Neural cell (in vitro differentiated cells): Measurements from ENCODE around the gene NCAPH2. TPM values are rescaled to one million over a fixed set of nuclear protein-coding genes. Genes with fewer than 3 reads are reported as not detected.

ENCODE experiments used
- H2AFZ ChIP-seq: fragments of 200-600, 300-800 bp; sonication (generic), shearing (Covaris generic); 2 replicates; pipeline ENCODE4 v1.6.0; 2014; ENCODE audit warnings: low read depth, mild to moderate bottlenecking, antibody characterized with exemption, low read length, moderate library complexity
- H3F3A ChIP-seq: fragments of 200-600 bp; shearing (Covaris generic); 2 replicates; pipeline ENCODE4 v1.6.1; 2016; ENCODE audit warnings: mild to moderate bottlenecking, moderate library complexity, mixed read lengths, antibody characterized with exemption, low read length; ENCODE audit not compliant: insufficient read depth, poor library complexity, severe bottlenecking
- H3K27ac ChIP-seq: fragments of 200-600, 300-800 bp; sonication (generic), shearing (Covaris generic); 2 replicates; pipeline ENCODE4 v1.5.1; 2014; ENCODE audit warnings: mild to moderate bottlenecking, low read length, moderate library complexity
- H3K27me3 ChIP-seq: fragments of 300-800, 200-600 bp; sonication (generic), shearing (Covaris generic); 2 replicates; pipeline ENCODE4 v1.6.0; 2014; ENCODE audit warnings: mild to moderate bottlenecking, low read depth, low read length, moderate library complexity; ENCODE audit not compliant: insufficient read depth
- H3K36me3 ChIP-seq: fragments of 300-800, 200-600 bp; sonication (generic), shearing (Covaris generic); 2 replicates; pipeline ENCODE4 v1.5.1; 2014; ENCODE audit warnings: mild to moderate bottlenecking, antibody characterized with exemption, low read length, moderate library complexity; ENCODE audit not compliant: insufficient read depth
- H3K4me2 ChIP-seq: fragments of 300-800, 200-600 bp; sonication (generic), shearing (Covaris generic); 2 replicates; pipeline ENCODE4 v1.6.0; 2014; ENCODE audit warnings: mild to moderate bottlenecking, low read length
- H3K4me3 ChIP-seq: fragments of 300-800, 200-600 bp; sonication (generic), shearing (Covaris generic); 2 replicates; pipeline ENCODE4 v1.5.1; 2014; ENCODE audit warnings: mild to moderate bottlenecking, low read length, moderate library complexity
- H3K79me2 ChIP-seq: fragments of 200-600 bp; shearing (Covaris generic); replicated peaks from 2 replicates; pipeline ENCODE4 v1.6.0; 2014; ENCODE audit warnings: mild to moderate bottlenecking, low read length, moderate library complexity; ENCODE audit not compliant: insufficient read depth
- H3K9ac ChIP-seq: fragments of 300-800, 200-600 bp; sonication (generic), shearing (Covaris generic); 2 replicates; pipeline ENCODE4 v1.6.1; 2016; ENCODE audit warnings: mild to moderate bottlenecking, low read length, mixed read lengths
- H3K9me2 ChIP-seq: fragments of 200-600 bp; shearing (Covaris generic); 2 replicates; pipeline ENCODE4 v1.6.1; 2016; ENCODE audit warnings: mild to moderate bottlenecking, low read length, mixed read lengths; ENCODE audit not compliant: insufficient read depth
- H3K9me3 ChIP-seq: fragments of 200-600, 300-800 bp; sonication (generic), shearing (Covaris generic); 2 replicates; pipeline ENCODE4 v1.6.1; 2016; ENCODE audit warnings: mild to moderate bottlenecking, mixed run types, low read length, moderate library complexity, mixed read lengths
- H4K20me1 ChIP-seq: fragments of 200-600 bp; shearing (Covaris generic); 2 replicates; pipeline ENCODE4 v1.6.1; 2016; ENCODE audit warnings: mild to moderate bottlenecking, mixed run types; ENCODE audit not compliant: insufficient read depth
- CTCF ChIP-seq: fragments of 450-650 bp; IDR thresholded peaks from 2 replicates; pipeline ENCODE4 v1.5.1; 2014; ENCODE audit warnings: antibody characterized with exemption, mild to moderate bottlenecking, moderate library complexity; ENCODE audit not compliant: poor library complexity, severe bottlenecking
- EP300 ChIP-seq: fragments of 450-650 bp; conservative IDR thresholded peaks from 2 replicates; pipeline ENCODE4 v1.6.1; 2014; ENCODE audit warnings: antibody characterized with exemption, mild to moderate bottlenecking, moderate library complexity; ENCODE audit not compliant: poor library complexity, severe bottlenecking
- EZH2 ChIP-seq: fragments of 200-600, 300-800 bp; shearing (Covaris generic), sonication (generic); IDR thresholded peaks from 2 replicates; pipeline ENCODE4 v1.6.1; 2014; ENCODE audit warnings: antibody characterized with exemption, low read length, borderline replicate concordance, mild to moderate bottlenecking; ENCODE audit not compliant: insufficient read depth, poor library complexity, severe bottlenecking
- MXI1 ChIP-seq: fragments of 450-650 bp; conservative IDR thresholded peaks from 2 replicates; pipeline ENCODE4 v1.6.1; 2014; ENCODE audit warnings: antibody characterized with exemption, mild to moderate bottlenecking; ENCODE audit not compliant: poor library complexity, severe bottlenecking
- POLR2AphosphoS5 ChIP-seq: IDR thresholded peaks from 2 replicates; pipeline ENCODE4 v1.6.1; 2012
- RAD21 ChIP-seq: fragments of 450-650 bp; conservative IDR thresholded peaks from 2 replicates; pipeline ENCODE4 v1.6.1; 2014; ENCODE audit warnings: antibody characterized with exemption, mild to moderate bottlenecking, moderate library complexity
- SMC3 ChIP-seq: fragments of 450-650 bp; conservative IDR thresholded peaks from 2 replicates; pipeline ENCODE4 v1.6.1; 2014; ENCODE audit warnings: antibody characterized with exemption, mild to moderate bottlenecking, moderate library complexity; ENCODE audit not compliant: poor library complexity
- TAF1 ChIP-seq: IDR thresholded peaks from 2 replicates; pipeline ENCODE4 v1.6.1; 2012; ENCODE audit warnings: low read depth
- polyA plus RNA-seq: library from polyadenylated mRNA; depleted of rRNA; stranded (reverse); fragments of >200 nt; gene quantifications from 2 replicates; pipeline ENCODE4 v1.2.3, GENCODE V29; 2014
- TF ChIP-seq, protein P1 (sequence below): IDR thresholded peaks from 2 replicates; pipeline ENCODE4 v1.6.1; 2012; ENCODE audit warnings: borderline replicate concordance

NCAPH2 gene
- polyA plus RNA-seq, 1 donor from 2014 or later = 81.1 TPM

- Histone ChIP-seq H3K27ac (no peak overlapping the region), H3K36me3 (no peaks in the 10 kb centered on the region), H2AFZ (no peak overlapping the region), H3K4me2 (no peak overlapping the region), H3F3A (no peaks in the 10 kb centered on the region), H3K9me2 (no peaks in the 10 kb centered on the region), H3K27me3 (no peaks in the 10 kb centered on the region), H3K9ac (no peak overlapping the region), H3K9me3 (no peaks in the 10 kb centered on the region), H3K79me2 (peaks cover 4% of the 10 kb centered on the region), H4K20me1 (peaks cover 15% of the 10 kb centered on the region), H3K4me3 (no peak overlapping the region)
- TF ChIP-seq EZH2 = no peak
- no peak for TF ChIP-seq RAD21
- TF ChIP-seq MXI1 = no peak
- no peak for TF ChIP-seq TAF1
- TF ChIP-seq SMC3 = no peak
- no peak for TF ChIP-seq EP300
- no peak for TF ChIP-seq CTCF
- TF ChIP-seq, protein P1, sequence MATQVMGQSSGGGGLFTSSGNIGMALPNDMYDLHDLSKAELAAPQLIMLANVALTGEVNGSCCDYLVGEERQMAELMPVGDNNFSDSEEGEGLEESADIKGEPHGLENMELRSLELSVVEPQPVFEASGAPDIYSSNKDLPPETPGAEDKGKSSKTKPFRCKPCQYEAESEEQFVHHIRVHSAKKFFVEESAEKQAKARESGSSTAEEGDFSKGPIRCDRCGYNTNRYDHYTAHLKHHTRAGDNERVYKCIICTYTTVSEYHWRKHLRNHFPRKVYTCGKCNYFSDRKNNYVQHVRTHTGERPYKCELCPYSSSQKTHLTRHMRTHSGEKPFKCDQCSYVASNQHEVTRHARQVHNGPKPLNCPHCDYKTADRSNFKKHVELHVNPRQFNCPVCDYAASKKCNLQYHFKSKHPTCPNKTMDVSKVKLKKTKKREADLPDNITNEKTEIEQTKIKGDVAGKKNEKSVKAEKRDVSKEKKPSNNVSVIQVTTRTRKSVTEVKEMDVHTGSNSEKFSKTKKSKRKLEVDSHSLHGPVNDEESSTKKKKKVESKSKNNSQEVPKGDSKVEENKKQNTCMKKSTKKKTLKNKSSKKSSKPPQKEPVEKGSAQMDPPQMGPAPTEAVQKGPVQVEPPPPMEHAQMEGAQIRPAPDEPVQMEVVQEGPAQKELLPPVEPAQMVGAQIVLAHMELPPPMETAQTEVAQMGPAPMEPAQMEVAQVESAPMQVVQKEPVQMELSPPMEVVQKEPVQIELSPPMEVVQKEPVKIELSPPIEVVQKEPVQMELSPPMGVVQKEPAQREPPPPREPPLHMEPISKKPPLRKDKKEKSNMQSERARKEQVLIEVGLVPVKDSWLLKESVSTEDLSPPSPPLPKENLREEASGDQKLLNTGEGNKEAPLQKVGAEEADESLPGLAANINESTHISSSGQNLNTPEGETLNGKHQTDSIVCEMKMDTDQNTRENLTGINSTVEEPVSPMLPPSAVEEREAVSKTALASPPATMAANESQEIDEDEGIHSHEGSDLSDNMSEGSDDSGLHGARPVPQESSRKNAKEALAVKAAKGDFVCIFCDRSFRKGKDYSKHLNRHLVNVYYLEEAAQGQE = no peak
- TF ChIP-seq POLR2AphosphoS5 = no peak
These were observed 42.7 kb upstream of the NCAPH2 start for GRCh38 chr22:50465066-50465930.

GRCh38 chr22:50467341-50467740 lies 40.7 kb upstream of the NCAPH2 start:
- Histone ChIP-seq H4K20me1 (peaks cover 35% of the 10 kb centered on the region), H3K36me3 (no peaks in the 10 kb centered on the region)

More at GRCh38 chr22:50467341-50467740, 40.7 kb upstream of the NCAPH2 start:
- Histone ChIP-seq H3K9me3 (no peaks in the 10 kb centered on the region), H3K9me2 (no peaks in the 10 kb centered on the region), H3K9ac (no peak overlapping the region), H3K27ac (no peak overlapping the region), H2AFZ (no peak overlapping the region), H3F3A (no peaks in the 10 kb centered on the region), H3K4me2 (no peak overlapping the region), H3K4me3 (no peak overlapping the region), H3K79me2 (peaks cover 19% of the 10 kb centered on the region), H3K27me3 (no peaks in the 10 kb centered on the region)
- TF ChIP-seq RAD21 = no peak
- TF ChIP-seq MXI1 = no peak
- no peak for TF ChIP-seq EZH2
- no peak for TF ChIP-seq EP300
- no peak for TF ChIP-seq SMC3
- TF ChIP-seq, protein P1 = no peak
- TF ChIP-seq POLR2AphosphoS5 = no peak
- no peak for TF ChIP-seq CTCF
- no peak for TF ChIP-seq TAF1
